Neural progenitor cell (in vitro differentiated cells): ENCODE data around the gene FBXW2.

Source experiments
- EZH2 ChIP-seq: fragments of 200-600 bp; sonication (generic); IDR thresholded peaks from 2 replicates; pipeline ENCODE4 v1.6.1; 2017; ENCODE audit warnings: antibody characterized with exemption, mild to moderate bottlenecking, moderate library complexity
- TF ChIP-seq, protein P1 (sequence below): fragments of 200-600 bp; sonication (generic); IDR thresholded peaks from 2 replicates; pipeline ENCODE4 v1.5.1; 2017; ENCODE audit warnings: antibody characterized with exemption, mild to moderate bottlenecking

DNA sequence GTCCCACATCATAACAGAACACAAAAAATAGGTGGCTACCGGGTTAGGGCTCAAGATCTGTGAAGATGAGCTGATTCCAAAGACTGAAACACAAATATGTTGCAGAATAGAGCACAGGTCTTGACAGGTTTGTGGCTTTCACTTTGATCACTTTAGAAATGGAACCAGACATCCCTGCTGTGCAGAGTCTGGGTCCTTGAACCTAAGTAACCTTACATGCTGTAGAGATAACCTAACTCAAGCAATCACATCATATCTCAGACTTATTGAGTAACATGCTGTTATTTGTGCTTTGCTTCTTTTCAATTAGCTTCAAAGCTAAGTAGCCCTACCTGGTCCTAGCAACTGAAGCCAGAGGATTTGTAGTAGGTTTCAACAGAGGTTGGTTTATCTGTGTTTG, 24.3 kb downstream of the FBXW2 start:
- no peak for TF ChIP-seq EZH2
- TF ChIP-seq, protein P1, sequence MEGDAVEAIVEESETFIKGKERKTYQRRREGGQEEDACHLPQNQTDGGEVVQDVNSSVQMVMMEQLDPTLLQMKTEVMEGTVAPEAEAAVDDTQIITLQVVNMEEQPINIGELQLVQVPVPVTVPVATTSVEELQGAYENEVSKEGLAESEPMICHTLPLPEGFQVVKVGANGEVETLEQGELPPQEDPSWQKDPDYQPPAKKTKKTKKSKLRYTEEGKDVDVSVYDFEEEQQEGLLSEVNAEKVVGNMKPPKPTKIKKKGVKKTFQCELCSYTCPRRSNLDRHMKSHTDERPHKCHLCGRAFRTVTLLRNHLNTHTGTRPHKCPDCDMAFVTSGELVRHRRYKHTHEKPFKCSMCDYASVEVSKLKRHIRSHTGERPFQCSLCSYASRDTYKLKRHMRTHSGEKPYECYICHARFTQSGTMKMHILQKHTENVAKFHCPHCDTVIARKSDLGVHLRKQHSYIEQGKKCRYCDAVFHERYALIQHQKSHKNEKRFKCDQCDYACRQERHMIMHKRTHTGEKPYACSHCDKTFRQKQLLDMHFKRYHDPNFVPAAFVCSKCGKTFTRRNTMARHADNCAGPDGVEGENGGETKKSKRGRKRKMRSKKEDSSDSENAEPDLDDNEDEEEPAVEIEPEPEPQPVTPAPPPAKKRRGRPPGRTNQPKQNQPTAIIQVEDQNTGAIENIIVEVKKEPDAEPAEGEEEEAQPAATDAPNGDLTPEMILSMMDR = no peak
